Stimulated activated CD4-positive, alpha-beta T cell treated with anti-CD3 and anti-CD28 coated beads, Interleukin-1b, Interleukin-23, amount 100 ng/mL, for 24 hours (primary cell): ENCODE measurements around the gene AMER3.

Experiments
- DNase-seq, 4 experiments: peaks; one replicate each; pipeline ENCODE4 v3.0.0-alpha.2; 2020; ENCODE audit warnings: low read depth in 4 of 4, low spot score in 1 of 4

The AMER3 gene

DNA sequence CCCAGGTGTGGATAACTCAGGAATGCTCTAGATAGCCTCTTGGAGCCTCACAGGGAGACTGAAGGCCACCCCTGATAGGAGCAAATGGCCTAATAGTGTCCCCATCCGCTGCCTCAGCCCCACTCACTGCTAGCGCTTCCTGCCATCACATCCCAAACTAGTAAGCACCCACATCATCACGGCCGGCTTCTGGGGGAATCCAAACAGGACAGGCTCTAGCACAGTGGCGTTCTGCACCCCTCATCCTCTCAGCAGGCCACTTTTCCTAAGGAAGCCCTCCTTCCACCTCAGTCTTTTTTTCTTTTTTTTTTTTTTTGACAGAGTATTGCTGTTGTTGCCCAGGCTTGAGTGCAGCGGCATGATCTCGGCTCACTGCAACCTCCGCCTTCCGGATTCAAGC lies 6.3 kb upstream of the AMER3 start:
- DNase-seq, result no peak

DNA sequence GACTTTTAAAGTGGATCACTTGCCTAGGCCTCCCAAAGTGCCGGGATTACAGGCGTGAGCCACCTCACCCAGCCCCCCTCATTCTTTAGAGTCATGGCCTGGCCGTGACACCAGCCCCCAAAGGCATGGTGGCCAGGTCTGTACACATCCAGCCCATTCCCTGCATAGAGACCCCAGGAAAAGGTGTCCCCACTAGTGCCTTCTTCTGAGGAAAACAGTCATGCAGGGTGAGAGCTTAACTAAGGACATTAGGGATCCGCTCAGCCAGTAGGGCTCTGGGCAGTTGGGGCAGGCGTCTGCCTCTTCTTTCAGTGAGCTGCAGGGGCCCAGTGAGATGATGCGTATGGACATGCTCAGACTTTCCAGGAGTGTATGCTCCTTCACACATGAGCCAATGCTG lies 5.7 kb upstream of the AMER3 start:
- DNase-seq, result no peak

DNA sequence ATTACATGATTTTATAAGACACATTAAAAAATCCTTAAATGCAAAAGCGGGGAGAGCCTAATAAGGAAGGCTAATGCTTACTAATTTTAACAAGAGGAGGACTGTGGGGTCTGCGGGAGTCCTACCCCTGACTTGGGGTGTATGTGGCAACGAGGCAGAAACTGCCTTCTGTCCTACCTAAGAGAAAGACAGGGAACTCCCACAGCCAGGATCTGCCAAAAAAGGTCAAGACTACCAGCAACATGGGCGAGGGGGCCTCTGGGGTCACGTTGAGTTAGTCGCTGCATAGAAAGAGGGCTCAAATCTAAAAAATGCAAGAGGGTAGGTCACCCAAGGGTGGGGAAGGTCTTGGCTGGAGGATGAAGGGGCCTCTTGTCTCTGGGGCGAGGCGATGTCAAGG lies 529 bp upstream of the AMER3 start:
- DNase-seq, result no peak

DNA sequence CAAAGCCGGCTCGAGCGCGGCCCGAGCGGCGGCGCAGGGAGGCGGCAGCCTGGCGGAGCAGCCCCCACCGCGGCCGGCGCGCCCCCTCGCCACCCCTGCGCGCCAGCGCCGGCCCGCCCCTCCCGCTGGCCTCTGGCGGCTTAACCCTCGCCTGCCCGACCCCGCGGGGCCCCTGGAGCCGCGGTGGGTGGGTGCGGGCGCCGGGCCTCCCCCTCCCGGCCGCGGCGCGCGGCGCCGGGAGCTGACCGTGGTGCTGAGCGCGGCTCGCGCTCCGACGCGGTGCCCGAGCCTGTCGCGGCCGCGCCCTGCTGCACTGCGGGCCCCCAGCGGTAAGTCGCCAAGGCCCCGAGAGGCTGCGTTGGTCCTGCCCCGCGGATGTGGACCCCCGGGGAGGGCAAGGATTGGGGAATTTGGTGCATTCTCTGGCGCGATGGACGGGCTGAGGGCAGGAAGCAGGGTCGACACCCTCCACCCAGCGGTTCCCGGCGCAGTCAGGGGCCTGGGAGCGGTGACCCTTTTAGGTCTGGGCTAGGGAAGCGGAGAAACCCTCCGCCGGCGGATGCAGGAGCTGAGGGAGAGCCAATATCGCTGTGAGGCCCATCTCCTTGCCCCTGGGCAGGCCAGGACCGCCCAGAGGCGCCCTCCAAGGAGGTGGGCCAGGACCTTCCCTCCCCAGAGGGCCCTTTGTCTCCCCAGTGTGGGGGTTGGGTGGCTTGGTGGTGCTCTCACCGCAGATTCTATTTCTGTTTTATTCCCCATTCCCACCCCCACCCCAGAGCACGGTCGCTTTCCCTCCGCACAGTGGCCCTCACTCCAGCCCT lies 923 bp downstream of the AMER3 start:
- DNase-seq, result peak in 3 of 4 experiments; percentile 4 to 7 (median 6)

DNA sequence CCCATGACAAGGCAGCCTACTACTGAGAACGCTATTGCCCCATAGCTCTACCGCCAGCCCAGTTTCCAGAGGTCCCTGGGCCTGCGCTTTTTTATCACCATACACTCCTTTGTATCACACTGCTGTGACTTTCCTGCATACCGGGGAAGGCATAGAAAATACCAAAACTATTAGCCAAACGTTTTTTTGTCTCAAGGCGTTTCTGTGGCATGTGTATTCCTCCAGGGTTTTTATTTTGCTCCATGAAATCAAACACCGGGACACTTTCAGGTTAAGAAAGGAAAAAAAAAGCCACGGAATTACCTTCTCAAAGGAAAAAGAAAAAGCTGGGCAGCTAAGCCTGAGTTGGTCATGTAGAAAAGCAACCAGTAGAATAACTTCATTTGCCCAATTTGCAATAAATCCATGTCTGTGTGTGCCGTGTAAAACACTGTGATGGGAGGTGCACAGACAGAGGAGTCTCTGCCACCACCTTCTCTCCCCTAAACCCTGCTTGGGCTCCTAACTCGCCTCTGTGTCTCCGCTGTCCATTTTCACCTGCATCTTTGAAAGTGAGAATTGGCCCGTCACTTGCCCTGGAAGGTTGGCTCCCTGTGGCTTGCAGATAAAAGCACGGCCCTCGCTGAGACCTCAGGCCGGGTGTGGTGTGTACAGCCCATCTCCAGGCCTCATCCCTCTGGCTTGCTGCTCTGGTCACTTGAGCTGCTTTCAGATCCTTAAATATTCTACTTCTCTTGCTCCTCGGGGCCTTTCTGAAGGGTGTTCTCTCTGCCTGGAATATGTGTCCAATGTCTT lies 1.7 kb downstream of the AMER3 start:
- DNase-seq, result no peak

DNA sequence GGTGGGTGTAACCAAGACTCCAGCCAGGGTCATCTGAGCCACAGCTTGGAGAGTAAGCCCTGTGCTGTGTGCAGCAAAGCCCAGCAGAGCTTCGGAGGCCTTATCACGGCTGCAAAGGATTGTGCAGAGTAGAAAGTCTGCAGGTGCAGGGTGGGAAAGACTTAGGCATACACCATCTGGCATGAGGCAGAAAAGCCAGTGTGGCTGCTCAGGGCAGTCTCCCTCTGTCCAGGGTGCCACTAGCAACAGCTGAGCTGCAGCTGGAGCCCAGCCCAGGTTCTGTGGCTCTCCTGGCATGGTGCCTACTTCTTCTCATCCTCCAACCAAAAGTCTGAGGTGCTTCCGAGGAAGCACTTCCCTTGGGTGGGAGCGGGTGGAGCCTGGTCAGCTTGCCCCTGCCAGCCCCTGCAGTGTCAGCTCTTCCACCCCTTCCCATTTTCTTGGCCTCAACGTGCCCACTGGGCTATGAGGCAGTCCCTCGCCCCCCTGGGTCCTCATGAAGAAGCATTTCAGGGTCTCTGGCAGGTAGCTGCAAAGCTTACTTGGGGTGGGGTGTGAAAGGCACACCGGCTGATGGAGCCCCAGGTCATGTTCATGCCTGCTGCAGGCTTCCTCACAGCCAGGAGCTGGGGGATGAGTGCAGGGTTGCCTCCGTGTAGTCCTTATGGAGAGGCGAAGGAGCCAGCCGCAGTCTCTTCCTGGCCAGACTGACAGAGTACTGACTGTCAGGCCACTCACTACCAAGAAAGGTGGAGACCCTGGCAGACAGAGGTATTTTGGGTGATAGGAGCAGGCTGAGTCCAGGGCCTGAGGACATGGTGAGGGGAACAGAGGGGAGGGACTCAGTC lies 4.8 kb downstream of the AMER3 start:
- no peak for DNase-seq

DNA sequence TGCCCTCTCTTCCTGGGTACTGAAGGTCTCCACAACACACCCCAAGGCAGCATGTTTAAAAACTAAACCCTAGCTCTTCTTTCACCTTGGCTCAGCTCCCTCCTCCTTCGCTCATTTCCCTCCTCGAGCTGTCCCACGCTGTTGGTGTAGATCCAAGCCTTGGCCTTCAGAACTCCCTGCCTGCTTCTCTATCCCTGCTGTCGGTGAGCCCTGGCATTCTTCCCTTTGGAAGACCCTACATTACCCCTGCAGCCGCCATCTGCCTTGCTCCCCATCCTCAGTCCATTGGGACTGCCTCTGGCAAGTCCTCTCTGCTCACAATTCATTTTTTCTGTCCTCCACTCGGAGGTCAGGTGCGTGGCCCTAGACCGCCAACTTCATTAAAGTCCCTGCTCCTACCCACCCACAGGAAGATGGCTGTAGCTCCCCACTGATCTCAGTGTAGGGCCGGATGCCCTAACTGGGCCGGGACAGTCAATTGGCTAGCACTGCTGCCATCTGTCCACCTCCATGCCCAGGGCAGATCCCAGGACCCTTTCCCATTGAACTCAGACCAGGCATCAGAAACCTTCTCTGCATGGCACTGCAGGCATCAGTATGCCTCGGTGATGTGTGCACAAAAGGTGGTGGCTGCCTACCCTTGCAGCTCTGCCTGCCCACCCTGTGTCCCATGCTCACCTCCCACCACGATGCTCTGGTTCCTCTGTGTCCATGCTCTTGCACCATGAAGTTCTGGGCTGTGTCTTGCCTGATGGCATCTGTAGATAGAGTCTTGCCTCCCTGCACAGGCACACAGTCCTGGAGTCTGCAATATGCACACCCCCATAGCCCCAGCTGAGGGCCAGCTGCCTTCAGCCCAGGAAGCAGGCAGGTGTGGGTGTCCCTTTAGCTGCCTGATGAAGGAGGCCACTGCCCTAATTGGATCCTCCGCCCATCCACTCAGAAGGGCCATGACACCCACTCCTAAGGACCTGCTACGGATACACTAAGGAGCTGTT lies 5.7 kb downstream of the AMER3 start:
- no peak for DNase-seq

DNA sequence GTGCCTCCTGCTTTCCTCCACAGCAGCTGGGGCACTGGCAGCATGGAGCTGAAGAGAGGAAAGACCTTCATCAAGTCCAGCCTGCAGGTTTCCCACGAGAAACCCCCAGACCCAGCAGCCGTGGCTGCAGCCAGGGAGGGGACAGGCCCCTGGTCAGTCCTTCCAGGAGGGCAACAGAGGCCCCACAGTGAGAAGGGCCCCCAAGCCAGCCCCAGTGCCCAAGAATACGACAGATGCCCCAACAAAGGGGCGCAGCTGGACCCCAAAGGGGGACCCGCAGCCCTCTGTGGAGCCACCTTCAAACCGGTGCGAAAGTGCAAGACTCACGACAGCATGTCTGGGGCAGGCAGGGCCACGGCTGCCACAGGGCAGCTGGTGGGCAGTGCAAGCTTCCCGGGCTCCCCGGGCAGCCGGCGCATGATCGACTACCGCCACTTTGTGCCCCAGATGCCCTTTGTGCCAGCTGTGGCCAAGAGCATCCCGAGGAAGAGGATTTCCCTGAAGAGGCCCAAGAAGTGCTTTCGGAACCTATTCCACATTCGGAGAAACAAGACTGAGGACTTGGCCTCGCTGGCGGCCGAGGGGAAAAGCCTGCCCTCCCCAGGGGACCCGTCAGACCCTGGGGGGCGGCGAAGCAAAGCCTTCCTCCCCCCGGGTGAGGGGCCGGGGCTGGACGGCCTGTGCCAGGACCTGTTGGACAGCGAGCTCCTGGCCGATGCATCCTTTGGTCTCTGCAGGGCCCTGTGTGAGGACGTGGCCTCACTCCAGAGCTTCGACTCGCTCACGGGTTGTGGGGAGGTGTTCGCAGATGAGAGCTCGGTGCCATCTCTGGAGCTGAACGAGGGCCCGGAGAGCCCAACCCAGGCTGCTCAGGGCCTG lies 6.9 kb downstream of the AMER3 start:
- DNase-seq, result no peak

DNA sequence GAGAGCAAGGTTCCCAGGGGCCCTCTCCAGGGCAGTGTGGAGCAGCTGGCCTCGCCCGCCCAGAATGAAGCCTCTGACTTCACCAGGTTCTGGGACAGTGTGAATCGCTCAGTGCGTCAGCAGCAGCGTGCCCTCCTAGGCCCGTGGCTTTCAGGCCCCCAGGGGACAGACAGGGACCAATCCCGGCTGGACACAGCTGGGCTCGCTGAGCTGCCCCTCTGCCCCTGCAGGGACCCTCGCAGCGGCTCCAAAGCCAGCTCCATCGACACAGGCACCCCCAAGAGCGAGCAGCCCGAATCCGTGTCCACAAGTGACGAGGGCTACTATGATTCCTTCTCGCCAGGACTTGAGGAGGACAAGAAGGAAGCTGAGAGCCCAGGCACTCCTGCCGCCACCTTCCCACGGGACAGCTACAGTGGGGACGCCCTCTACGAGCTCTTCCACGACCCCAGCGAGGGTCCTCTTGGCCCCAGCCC lies 7.6 kb downstream of the AMER3 start:
- no peak for DNase-seq

DNA sequence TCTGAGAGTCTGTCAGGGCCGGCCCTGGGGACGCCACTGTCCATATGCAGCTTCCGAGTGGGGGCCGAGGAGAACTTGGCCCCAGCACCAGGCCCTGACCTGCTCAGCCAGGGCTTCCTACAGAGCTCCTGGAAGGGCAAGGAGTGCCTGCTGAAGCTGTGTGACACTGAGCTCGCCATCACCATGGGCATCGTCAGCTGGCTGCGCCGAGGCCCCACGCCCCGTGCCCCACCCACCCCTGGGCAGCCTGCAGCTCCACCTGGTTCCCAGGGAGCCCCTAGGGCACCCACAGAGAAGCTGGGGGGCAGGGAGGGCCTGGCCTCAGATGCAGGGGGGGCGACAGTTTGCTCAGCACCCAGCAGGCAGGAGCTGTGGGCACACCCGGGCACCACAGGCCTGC lies 8.1 kb downstream of the AMER3 start:
- no peak for DNase-seq

DNA sequence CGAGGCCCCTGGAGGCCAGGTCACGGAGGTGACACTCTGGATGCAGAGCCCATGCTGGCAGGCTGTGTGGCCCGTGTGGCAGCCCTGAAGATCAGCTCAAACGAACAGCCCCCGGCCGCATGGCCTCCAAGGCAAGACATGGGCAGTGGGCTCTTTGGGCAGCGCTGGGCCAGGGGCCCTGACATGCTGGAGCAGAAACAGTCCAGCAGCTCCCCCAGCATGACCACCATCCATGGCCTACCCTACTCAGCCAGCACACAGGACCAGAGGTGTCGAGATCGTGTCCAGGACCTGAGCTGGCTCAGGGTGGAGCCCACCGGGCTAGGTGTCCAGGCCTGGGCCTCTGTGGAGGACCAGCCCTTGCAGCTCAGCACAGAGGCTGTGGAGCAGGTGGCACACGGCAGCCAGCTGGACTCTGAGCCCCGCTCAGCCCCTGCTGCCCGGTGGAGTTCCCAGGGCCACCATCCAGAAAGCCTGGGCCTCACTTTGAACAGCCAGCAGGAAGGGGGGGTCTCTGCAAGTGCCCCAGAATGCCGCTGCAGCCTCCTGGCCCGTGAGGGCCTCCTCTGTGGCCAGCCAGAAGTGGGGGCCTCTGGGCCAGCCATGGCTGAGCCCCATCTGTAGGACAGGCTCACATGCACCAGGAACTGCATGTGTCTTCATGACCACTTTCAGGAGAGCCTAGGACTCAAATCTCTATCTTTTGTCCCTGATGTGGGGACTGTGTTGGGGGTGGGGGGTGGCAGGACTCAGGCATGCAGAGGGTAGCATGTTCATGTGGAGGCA lies 8.9 kb downstream of the AMER3 start:
- no peak for DNase-seq

DNA sequence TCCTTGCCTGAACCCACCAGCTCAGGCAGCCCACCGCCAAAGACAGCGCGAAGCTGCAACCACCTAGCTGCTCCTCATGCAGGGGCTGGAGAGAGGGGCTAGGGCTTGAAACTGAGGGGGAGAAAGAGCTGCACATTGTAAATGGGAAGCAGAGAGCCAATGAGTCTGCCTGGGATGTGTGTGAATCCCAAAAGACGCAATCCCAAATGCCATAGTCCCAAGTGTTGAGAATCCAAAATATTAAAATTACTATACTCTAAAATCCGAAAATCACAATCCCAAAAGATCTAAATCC lies 9.4 kb downstream of the AMER3 start:
- no peak for DNase-seq

DNA sequence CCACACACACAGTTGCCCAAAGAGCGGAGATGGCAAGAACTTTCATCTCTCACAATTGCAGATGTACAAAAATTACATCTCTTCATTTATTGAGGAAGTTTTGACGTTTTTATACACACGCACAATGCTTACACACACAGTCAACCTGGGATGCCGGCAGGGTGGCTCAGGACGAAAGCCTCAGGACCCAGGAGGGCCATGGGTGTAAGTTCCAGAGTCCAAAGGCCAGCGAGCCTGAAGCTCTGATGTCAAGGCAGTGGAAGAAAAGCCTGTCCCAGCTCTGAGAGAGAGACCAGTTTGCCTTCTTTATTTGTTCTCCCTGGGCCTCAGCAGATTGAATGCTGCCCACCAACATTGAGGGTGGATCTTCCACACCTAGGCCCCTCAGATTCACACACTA lies 10.1 kb downstream of the AMER3 start:
- no peak for DNase-seq

DNA sequence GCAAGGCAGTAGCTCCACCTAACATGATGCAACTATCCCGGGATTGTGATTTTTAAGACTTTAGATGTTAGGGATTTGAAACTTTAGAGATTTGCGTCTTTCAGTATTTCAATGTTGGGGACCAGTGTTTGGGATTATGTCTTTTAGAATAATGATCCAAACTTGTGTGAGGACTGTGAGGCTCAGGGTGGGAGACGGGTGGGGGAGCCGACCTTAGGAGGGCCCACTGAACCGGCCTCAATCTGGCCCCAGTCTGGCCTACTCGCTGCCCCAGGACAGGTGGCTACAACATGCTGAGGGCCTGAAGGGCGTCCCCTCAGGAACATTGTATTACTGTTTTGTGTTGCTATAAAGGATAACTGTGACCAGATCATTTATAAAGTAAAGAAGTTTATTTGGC lies 10.7 kb downstream of the AMER3 start:
- DNase-seq, result no peak

DNA sequence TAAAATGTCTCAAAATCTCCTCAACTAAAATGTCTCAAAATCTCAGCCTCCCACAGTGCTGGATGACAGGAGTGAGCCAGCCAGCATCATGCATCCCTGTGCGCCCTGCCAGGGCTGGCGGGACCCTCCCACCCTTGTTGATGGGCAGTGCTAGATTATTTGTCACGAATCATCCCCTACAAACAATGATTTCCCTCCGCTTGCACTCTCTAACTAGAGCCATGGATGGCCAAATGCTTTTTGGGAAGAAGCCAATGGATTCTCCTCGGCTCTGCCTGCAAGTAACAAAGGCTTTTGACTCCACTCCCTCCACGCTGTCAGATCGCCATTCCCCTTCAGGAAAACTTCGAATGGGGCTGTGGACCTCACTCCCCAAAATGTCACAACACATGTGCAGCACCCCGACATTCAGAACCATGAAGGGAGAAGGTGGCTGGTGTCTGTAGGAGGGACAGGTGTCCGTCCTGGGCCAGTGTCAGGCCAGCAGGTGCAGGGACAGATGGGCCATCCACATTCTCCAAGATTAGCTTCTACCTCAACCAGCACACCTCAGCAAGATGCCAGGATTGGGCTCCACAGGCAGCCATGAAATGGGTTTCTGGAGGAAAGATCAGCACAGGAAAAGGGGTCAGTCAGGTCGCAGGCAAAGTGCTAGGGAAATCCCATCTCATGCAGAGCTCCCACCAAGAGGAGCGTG lies 11.5 kb downstream of the AMER3 start:
- DNase-seq, result no peak

DNA sequence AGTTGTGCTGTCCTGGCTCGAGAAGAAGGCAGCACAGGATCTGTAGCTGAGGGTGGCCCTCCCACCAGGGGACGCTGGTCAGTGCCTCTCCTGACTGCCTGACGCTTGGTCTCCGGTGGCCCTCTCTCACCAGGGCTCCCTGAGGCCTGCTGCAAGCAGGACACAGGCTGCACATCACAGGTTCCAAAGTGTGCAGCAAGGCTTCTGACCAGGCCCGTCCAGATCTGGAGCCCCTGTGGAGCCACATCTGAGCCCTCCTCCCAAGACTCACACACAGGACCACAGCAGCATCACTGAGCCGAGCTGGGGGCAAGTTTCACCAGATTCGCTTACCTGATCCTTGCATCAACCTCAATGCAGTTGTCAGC lies 12.1 kb downstream of the AMER3 start:
- no peak for DNase-seq

DNA sequence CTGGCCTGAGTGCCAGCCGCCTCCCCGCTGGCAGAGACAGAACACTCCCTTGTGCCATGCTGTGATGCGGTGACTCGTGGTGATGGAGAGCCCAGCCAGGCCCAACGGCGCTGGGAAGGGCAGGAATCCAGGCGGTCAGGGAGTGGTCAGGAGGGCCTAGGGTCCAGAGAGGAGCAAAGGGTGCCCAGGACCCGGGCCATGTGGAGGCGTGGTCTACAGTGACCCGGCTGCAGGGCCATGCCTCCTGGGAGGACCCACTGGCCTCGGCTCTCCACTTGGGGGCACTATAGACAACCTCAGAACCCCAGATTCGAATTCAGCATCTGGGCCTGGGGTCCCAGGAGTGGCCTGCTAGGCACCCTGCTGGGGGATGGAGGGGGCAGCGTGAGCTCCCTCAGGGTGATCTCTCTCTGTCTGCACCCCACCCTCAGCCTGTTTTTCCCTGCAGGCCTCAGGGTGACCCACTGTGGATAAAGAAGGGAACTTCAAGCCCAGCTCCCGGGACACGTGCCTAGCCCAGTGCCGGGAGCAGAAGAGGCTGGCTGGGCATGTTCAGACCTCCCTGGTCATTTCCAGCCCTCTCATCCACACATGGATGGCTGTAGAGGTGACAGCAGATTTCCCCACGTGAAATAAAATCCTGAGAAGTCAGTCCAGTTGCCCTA lies 13.0 kb downstream of the AMER3 start:
- no peak for DNase-seq
